Upper lobe of left lung (tissue), 6 donors: ENCODE results near the gene BAMBI. TPM values are rescaled to one million over a fixed set of nuclear protein-coding genes. Genes with fewer than 3 reads are reported as not detected.
A peak's percentile ranks its signal among the peaks of the same experiment; 100 is the strongest.

Experiments
- ATAC-seq, 2 donors: fragments of 200-7000 bp; cut with Tn5 transposase; one replicate each; pipeline ENCODE4 v1.9.1; 2022; ENCODE audit warnings: mild to moderate bottlenecking in 2 of 2, moderate library complexity in 2 of 2; ENCODE audit not compliant: low FRiP score in 2 of 2
- DNase-seq, 2 donors: peaks; one replicate each; pipeline ENCODE4 v3.0.0-alpha.2; 2019 to 2020
- H3K27ac ChIP-seq, 4 donors: fragments of 200-600 bp; sonication (generic); one replicate each; pipeline ENCODE4 v1.5.1; 2016 to 2019
- H3K27me3 ChIP-seq, 4 donors: fragments of 200-600 bp; sonication (generic); one replicate each; pipeline ENCODE4 v1.5.1; 2017 to 2019
- H3K36me3 ChIP-seq, 4 donors: fragments of 200-600 bp; sonication (generic); one replicate each; pipeline ENCODE4 v1.5.1; 2016 to 2019
- H3K4me1 ChIP-seq, 4 donors: fragments of 200-600 bp; sonication (generic); one replicate each; pipeline ENCODE4 v1.5.1; 2018 to 2019
- H3K4me3 ChIP-seq, 4 donors: fragments of 200-600 bp; sonication (generic); one replicate each; pipeline ENCODE4 v1.5.1; 2017 to 2019; ENCODE audit warnings: mild to moderate bottlenecking in 2 of 4, moderate library complexity in 1 of 4
- H3K9me3 ChIP-seq, 4 donors: fragments of 200-600 bp; sonication (generic); one replicate each; pipeline ENCODE4 v1.5.1; 2018 to 2019
- EP300 ChIP-seq, 4 donors: sonication (generic); formaldehyde crosslinking; IDR thresholded peaks; one replicate each; pipeline ENCODE4 v1.5.1; 2017; ENCODE audit warnings: antibody characterized with exemption in 4 of 4, control low read depth in 2 of 4
- POLR2A ChIP-seq, 4 donors: fragments of 450-650 bp; IDR thresholded peaks; one replicate each; pipeline ENCODE4 v1.5.1; 2016 to 2017; ENCODE audit warnings: antibody characterized with exemption in 4 of 4, mild to moderate bottlenecking in 2 of 4
- POLR2AphosphoS5 ChIP-seq, 2 donors: sonication (generic); formaldehyde crosslinking; IDR thresholded peaks; one replicate each; pipeline ENCODE4 v1.5.1; 2017; ENCODE audit warnings: antibody characterized with exemption in 2 of 2
- WGBS, 2 donors: methylation state at CpG; one replicate each; pipeline ENCODE4 v1.1.5; 2017 to 2018; 5-methylcytosine and 5-hydroxymethylcytosine counted together
- total RNA-seq, 6 donors: library from RNA; depleted of rRNA in 4 of 6; stranded (reverse); fragments of >200 nt in 4 of 6; gene quantifications; one replicate each; pipeline versions ENCODE4 v1.1.0 to v1.2.1, GENCODE V29; 2016 to 2021
- TF ChIP-seq, protein P1 (sequence below), 6 experiments: fragments of 450-650 bp in 4 of 6; fragments of 200-600 bp in 2 of 6; sonication (generic) in 2 of 6; IDR thresholded peaks; one replicate each; pipeline ENCODE4 v1.5.1; 2016 to 2019; ENCODE audit warnings: antibody characterized with exemption in 6 of 6
- donor health status: DM: no; HTN: no; CAD: no; lungs with moderate emphysema.
- donor health status: DM: no; HTN: yes; CAD: no; lungs with severe emphysema.

The BAMBI gene
- total RNA-seq, 6 donors from 2014 or later, result 2.8 to 14.3 (median 8.8) TPM

DNA sequence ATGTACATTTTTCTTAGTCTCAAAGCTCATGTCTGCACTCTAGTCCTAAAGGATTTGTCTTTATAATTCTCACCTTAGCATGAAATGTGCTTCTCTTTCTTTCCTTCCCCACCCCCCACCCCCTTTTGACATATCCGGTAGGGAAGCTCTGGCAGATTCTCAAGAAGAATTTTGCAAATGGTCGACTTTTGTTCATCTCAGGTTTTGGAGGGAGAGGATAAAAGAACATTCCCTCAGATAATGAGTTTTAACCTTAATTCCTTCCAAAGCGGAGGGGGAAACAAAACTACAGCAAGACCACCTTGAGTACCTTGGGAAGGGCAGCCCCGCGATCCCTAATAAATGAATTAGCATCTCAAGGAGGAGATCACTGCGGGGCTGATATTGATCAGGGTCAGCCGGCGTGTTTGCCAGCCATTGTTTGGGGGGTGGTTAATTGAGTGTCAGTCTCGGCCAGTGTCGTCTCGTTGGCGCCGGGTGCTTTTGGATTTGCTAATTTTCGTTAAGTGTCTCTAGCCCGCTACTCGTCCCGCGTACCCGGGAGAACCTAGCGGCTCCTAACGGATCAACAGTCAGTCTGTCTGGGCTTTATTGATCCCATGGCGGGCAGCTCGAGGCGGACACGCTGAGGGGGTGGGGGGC, 874 bp upstream of the BAMBI start:
- ATAC-seq, result peak in 1 of 2 donors; percentile 20
- TF ChIP-seq, protein P1, sequence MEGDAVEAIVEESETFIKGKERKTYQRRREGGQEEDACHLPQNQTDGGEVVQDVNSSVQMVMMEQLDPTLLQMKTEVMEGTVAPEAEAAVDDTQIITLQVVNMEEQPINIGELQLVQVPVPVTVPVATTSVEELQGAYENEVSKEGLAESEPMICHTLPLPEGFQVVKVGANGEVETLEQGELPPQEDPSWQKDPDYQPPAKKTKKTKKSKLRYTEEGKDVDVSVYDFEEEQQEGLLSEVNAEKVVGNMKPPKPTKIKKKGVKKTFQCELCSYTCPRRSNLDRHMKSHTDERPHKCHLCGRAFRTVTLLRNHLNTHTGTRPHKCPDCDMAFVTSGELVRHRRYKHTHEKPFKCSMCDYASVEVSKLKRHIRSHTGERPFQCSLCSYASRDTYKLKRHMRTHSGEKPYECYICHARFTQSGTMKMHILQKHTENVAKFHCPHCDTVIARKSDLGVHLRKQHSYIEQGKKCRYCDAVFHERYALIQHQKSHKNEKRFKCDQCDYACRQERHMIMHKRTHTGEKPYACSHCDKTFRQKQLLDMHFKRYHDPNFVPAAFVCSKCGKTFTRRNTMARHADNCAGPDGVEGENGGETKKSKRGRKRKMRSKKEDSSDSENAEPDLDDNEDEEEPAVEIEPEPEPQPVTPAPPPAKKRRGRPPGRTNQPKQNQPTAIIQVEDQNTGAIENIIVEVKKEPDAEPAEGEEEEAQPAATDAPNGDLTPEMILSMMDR (IDR thresholded peaks at IDR 0.05), result no peak
- TF ChIP-seq POLR2AphosphoS5 (IDR thresholded peaks at IDR 0.05) (no peak), EP300 (IDR thresholded peaks at IDR 0.05) (no peak)
- Histone ChIP-seq H3K4me1 (peaks cover 20 to 41% (median 23%) of the 10 kb centered on the region in 4 donors), H3K4me3 (peak overlapping the region; percentile 52 to 85 (median 80)), H3K27me3 (peaks cover 0 to 7% (median 2%) of the 10 kb centered on the region in 4 donors), H3K9me3 (no peaks in the 10 kb centered on the region), H3K36me3 (no peaks in the 10 kb centered on the region), H3K27ac (peak overlapping the region in 1 of 4 donors; percentile 87)
- DNase-seq, result no peak
- 6 to 18% methylated on average over 7 to 21 of the region's 25 CpGs for WGBS, 2 donors

DNA sequence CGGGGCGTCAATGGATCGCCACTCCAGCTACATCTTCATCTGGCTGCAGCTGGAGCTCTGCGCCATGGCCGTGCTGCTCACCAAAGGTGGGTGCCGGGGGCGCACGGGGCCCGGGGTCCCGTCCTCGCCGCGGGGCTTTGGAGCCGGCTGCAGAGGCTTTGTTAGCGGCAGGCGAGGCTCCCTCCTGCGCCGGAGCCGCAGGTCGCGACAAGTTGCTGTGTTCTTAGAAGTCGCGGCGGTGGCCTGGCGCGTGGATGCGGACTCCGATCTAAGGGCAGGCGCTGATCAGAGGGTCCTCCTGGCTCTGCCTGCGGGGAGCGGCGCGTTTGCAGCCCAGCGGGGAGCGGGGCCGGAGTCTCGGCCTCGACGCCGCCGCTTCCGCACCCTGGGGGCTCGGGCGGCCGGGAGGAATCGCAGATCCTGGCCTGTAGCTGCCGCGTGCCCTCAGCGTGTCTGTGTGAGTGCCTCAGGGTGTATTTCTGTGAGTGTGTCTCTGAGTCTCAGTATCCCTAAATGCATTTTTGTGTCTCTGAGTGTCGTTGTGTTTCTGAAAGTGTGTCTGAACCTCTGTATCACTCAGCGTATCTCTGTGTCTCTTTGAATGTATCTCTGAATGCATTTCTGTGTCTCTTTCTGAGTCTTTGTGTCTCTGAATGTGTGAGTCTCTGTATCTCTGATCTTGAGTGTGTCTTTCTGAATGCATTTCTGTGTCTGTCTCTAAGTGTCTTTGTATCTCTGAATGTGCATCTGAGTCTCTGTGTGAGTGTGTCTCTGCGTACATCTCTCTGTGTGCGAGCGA, 766 bp downstream of the BAMBI start:
- peak in 1 of 2 donors; percentile 57 for ATAC-seq
- peaks cover 20 to 45% (median 23%) of the 10 kb centered on the region in 4 donors for H3K4me1 ChIP-seq
- peak; percentile 30 to 91 for DNase-seq
- H3K27me3 ChIP-seq, result peaks cover 0 to 7% (median 2%) of the 10 kb centered on the region in 4 donors
- H3K9me3 ChIP-seq, result no peaks in the 10 kb centered on the region
- 2 to 10% methylated on average over 5 to 40 of the region's 54 CpGs for WGBS, 2 donors
- H3K4me3 ChIP-seq, result peak overlapping the region; percentile 80 to 85 (median 82)
- no peak for TF ChIP-seq POLR2A (IDR thresholded peaks at IDR 0.05)
- no peak for TF ChIP-seq EP300 (IDR thresholded peaks at IDR 0.05)
- TF ChIP-seq, protein P1 (IDR thresholded peaks at IDR 0.05), result no peak
- TF ChIP-seq POLR2AphosphoS5 (IDR thresholded peaks at IDR 0.05), result no peak
- peak overlapping the region; percentile 68 to 87 (median 72) for H3K27ac ChIP-seq
- H3K36me3 ChIP-seq, result no peaks in the 10 kb centered on the region

DNA sequence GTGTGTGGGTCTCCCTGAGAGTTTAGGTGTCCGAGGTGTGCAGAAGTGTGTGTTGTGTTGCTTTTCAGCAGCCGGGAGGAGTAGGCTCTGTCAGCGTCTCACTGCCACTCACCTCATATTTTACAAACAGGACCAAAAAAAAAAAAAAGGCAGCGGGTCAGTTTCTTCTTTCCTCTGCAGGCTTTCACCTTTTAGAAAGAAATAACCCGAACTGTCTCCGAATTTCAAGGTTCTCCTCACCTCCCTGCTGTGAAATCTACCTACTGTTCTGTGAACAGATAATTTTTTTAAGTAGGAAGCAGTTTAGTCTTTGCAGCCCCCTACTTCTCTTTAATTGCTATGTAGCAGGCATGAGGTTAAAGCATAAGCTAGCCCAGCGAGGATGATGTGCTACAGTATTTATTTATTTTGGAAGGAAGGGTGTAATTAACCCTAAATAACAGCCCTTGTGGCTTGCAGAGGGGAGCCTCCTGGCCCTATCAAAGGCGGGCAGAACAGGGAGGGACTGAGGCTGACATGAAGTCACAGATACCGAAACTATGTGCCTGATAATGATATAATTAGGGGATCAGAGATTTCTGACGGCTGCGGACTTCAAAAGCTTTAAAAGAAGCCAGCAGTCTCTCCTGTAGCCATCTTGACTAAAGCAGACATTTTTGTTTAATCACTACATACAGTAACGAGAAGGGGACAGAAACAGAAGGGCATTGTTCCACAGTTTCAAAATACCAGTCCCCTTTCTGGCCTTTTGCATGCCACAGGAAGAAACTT, 1.6 kb downstream of the BAMBI start:
- peaks cover 0 to 7% (median 2%) of the 10 kb centered on the region in 4 donors for H3K27me3 ChIP-seq
- ATAC-seq (no peak), DNase-seq (no peak)
- no peaks in the 10 kb centered on the region for H3K36me3 ChIP-seq
- peak overlapping the region; percentile 18 to 85 (median 80) for H3K4me3 ChIP-seq
- peak overlapping the region; percentile 5 to 87 (median 72) for H3K27ac ChIP-seq
- WGBS, 2 donors, result 10 to 15% methylated on average over 12 of the region's 12 CpGs
- H3K4me1 ChIP-seq, result peaks cover 20 to 45% (median 23%) of the 10 kb centered on the region in 4 donors
- H3K9me3 ChIP-seq, result no peaks in the 10 kb centered on the region
- TF ChIP-seq POLR2AphosphoS5 (IDR thresholded peaks at IDR 0.05), result no peak
- no peak for TF ChIP-seq POLR2A (IDR thresholded peaks at IDR 0.05)
- TF ChIP-seq EP300 (IDR thresholded peaks at IDR 0.05), result no peak
- TF ChIP-seq, protein P1 (IDR thresholded peaks at IDR 0.05), result no peak

DNA sequence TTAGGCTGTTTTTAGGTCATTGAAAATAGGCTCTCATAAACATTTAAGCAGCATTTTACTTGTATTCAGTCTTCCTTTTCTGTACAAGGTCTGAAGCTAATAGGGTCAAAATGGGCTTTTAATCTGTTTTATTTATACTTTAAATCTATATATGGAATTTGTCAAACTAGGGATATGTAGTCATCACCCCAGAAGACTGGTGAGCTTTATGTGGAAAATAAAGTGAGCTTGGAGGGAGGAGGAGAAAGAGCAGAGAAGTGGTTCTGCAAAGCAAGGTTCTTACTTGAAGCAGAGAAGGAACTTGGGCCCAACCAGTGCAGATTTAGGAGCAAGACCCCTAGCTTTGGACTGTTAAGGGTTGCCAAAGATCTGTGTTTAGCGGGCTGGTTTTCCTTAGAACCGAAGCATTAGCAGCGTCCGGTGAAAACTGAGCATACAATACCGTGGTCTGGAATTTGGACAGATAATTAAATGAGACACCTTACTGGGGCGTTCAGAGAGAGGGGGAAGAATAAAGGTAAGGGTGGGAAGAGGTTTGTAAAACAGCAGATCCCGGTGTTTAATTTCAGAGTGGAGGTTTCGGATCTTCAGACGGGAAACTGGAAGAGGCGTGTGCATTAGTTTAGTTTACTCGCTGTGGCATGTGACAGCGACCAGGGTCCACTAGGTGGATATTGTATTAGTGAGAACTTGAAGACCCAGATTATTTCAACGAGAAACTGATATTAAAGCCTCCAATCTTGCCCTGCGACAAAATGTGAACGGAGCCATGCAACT, 2.4 kb downstream of the BAMBI start:
- Histone ChIP-seq H3K27me3 (peaks cover 0 to 7% (median 2%) of the 10 kb centered on the region in 4 donors), H3K36me3 (no peaks in the 10 kb centered on the region), H3K27ac (peak overlapping the region in 1 of 4 donors; percentile 87), H3K4me1 (peaks cover 20 to 45% (median 24%) of the 10 kb centered on the region in 4 donors), H3K9me3 (no peaks in the 10 kb centered on the region), H3K4me3 (peak overlapping the region in 3 of 4 donors; percentile 80 to 85 (median 81))
- TF ChIP-seq, protein P1 (IDR thresholded peaks at IDR 0.05), result peak in 4 of 6 experiments; percentile 15 to 52 (median 24)
- no peak for TF ChIP-seq POLR2A (IDR thresholded peaks at IDR 0.05)
- ATAC-seq (no peak), DNase-seq (peak in 1 of 2 donors; percentile 31)
- 8 to 9% methylated on average over 15 of the region's 15 CpGs for WGBS, 2 donors
